Ishikawa (cell line): Measurements from ENCODE around the gene NTMT1.

Source experiments
- CEBPB ChIP-seq: IDR thresholded peaks from 2 replicates; pipeline ENCODE4 v1.6.1; 2012
- CREB1 ChIP-seq: IDR thresholded peaks from 2 replicates; pipeline ENCODE4 v1.6.1; 2012; ENCODE audit warnings: low read depth
- EGR1 ChIP-seq: IDR thresholded peaks from 2 replicates; pipeline ENCODE4 v1.6.1; 2012
- EP300 ChIP-seq: IDR thresholded peaks from 2 replicates; pipeline ENCODE4 v1.6.1; 2012; ENCODE audit warnings: borderline replicate concordance
- FOXM1 ChIP-seq: IDR thresholded peaks from 2 replicates; pipeline ENCODE4 v1.6.1; 2012; ENCODE audit warnings: low read depth, borderline replicate concordance
- MAX ChIP-seq: IDR thresholded peaks from 2 replicates; pipeline ENCODE4 v1.6.1; 2012
- NFIC ChIP-seq: IDR thresholded peaks from 2 replicates; pipeline ENCODE4 v1.6.1; 2012
- RAD21 ChIP-seq: IDR thresholded peaks from 2 replicates; pipeline ENCODE4 v1.6.1; 2012; ENCODE audit warnings: low read depth
- REST ChIP-seq: IDR thresholded peaks from 2 replicates; pipeline ENCODE4 v1.6.1; 2012; ENCODE audit warnings: low read depth, mild to moderate bottlenecking
- TAF1 ChIP-seq: IDR thresholded peaks from 2 replicates; pipeline ENCODE4 v1.6.1; 2012; ENCODE audit warnings: low read depth, mild to moderate bottlenecking
- TCF12 ChIP-seq: IDR thresholded peaks from 2 replicates; pipeline ENCODE4 v1.6.1; 2012; ENCODE audit warnings: low read depth
- TEAD4 ChIP-seq: IDR thresholded peaks from 2 replicates; pipeline ENCODE4 v1.6.1; 2012
- USF1 ChIP-seq: IDR thresholded peaks from 2 replicates; pipeline ENCODE4 v1.6.1; 2012
- YY1 ChIP-seq: IDR thresholded peaks from 2 replicates; pipeline ENCODE4 v1.6.1; 2012; ENCODE audit warnings: low read depth
- ZBTB7A ChIP-seq: IDR thresholded peaks from 2 replicates; pipeline ENCODE4 v1.6.1; 2012; ENCODE audit warnings: low read depth

NTMT1 gene

GRCh38 chr9:129590466-129590865, 35.5 kb upstream of the NTMT1 start:
- TF ChIP-seq RAD21 (no peak), TAF1 (no peak), TEAD4 (no peak), NFIC (no peak), FOXM1 (no peak), YY1 (no peak), EP300 (no peak), TCF12 (no peak), CREB1 (no peak), REST (no peak), EGR1 (no peak), MAX (no peak), CEBPB (no peak), ZBTB7A (no peak)

GRCh38 chr9:129591916-129592315, 34.0 kb upstream of the NTMT1 start:
- no peak for TF ChIP-seq REST
- TF ChIP-seq TCF12: no peak
- TF ChIP-seq TAF1: no peak
- TF ChIP-seq CREB1: no peak
- TF ChIP-seq TEAD4: no peak
- TF ChIP-seq RAD21: no peak
- no peak for TF ChIP-seq EGR1
- no peak for TF ChIP-seq NFIC
- TF ChIP-seq USF1: no peak
- TF ChIP-seq ZBTB7A: no peak
- TF ChIP-seq FOXM1: no peak
- no peak for TF ChIP-seq EP300
- no peak for TF ChIP-seq CEBPB
- no peak for TF ChIP-seq YY1

GRCh38 chr9:129594632-129595031, 31.3 kb upstream of the NTMT1 start:
- no peak for TF ChIP-seq NFIC
- no peak for TF ChIP-seq CREB1
- TF ChIP-seq YY1: no peak
- no peak for TF ChIP-seq TCF12
- no peak for TF ChIP-seq EP300
- no peak for TF ChIP-seq FOXM1
- TF ChIP-seq REST: no peak
- no peak for TF ChIP-seq ZBTB7A
- TF ChIP-seq CEBPB: no peak
- TF ChIP-seq USF1: no peak
- no peak for TF ChIP-seq EGR1
- no peak for TF ChIP-seq TEAD4
- TF ChIP-seq RAD21: no peak
- no peak for TF ChIP-seq TAF1
- TF ChIP-seq MAX: no peak

- TF ChIP-seq EGR1: no peak
- TF ChIP-seq ZBTB7A: no peak
- no peak for TF ChIP-seq RAD21
- no peak for TF ChIP-seq EP300
- TF ChIP-seq REST: no peak
- TF ChIP-seq MAX: no peak
- TF ChIP-seq TAF1: no peak
- TF ChIP-seq CREB1: no peak
- no peak for TF ChIP-seq TCF12
- TF ChIP-seq TEAD4: no peak
- TF ChIP-seq CEBPB: no peak
Measured at GRCh38 chr9:129595311-129595741, 30.6 kb upstream of the NTMT1 start.
